Psoas muscle (tissue), 8 donors: ENCODE measurements around the gene DBP. TPM values are rescaled to one million over a fixed set of nuclear protein-coding genes. Genes with fewer than 3 reads are reported as not detected.
A peak's percentile ranks its signal among the peaks of the same experiment; 100 is the strongest.

Experiments
- ATAC-seq, 4 donors: fragments of 200-7000 bp; cut with Tn5 transposase; one replicate each; pipeline ENCODE4 v1.9.1; 2020; ENCODE audit warnings: moderate library complexity in 3 of 4, mild to moderate bottlenecking in 2 of 4
- DNase-seq, 2 donors: peaks; one replicate each; pipeline ENCODE4 v3.0.0-alpha.2; 2020
- H3K27ac ChIP-seq: fragments of 200-600 bp; one replicate; pipeline ENCODE4 v1.8.0; 2022
- H3K27me3 ChIP-seq, 3 donors: fragments of 200-600 bp in 1 of 3; one replicate each; pipeline versions ENCODE4 v1.6.1 to v1.8.0; 2013 to 2022; ENCODE audit warnings: low read length in 2 of 3, mild to moderate bottlenecking in 2 of 3, moderate library complexity in 1 of 3; ENCODE audit not compliant: insufficient read depth in 3 of 3
- H3K36me3 ChIP-seq, 2 donors: fragments of 200-600 bp in 1 of 2; one replicate each; pipeline versions ENCODE4 v1.6.1 to v1.8.0; 2013 to 2022; ENCODE audit warnings: low read depth in 1 of 2, mild to moderate bottlenecking in 1 of 2, moderate library complexity in 1 of 2; ENCODE audit not compliant: insufficient read depth in 1 of 2
- H3K4me1 ChIP-seq: fragments of 200-600 bp; one replicate; pipeline ENCODE4 v1.8.0; 2022
- H3K4me3 ChIP-seq: fragments of 200-600 bp; one replicate; pipeline ENCODE4 v1.8.0; 2022; ENCODE audit warnings: mild to moderate bottlenecking
- H3K9me3 ChIP-seq: fragments of 200-600 bp; one replicate; pipeline ENCODE4 v1.8.0; 2022
- CTCF ChIP-seq: fragments of 200-600 bp; IDR thresholded peaks from one replicate; pipeline ENCODE4 v1.8.0; 2022; ENCODE audit warnings: antibody characterized with exemption
- WGBS, 3 donors: extraction: QIAGEN DNeasy Blood & Tissue Kit; methylation state at CpG; one replicate each; pipeline versions ENCODE4 v1.1.6 to v1.1.7; 2013; 5-methylcytosine and 5-hydroxymethylcytosine counted together
- intact Hi-C, 2 donors: fragments of 100-400 bp; cut with DNase I; formaldehyde crosslinking; loops; one replicate each; pipeline versions ENCODE4 v1.11.0 to v1.14.2; 2022
- polyA plus RNA-seq, 3 donors: library from polyadenylated mRNA; stranded (reverse); fragments of 200-250 nt; gene quantifications; one replicate each; pipeline ENCODE4 v1.2.3, GENCODE V29; 2013
- total RNA-seq, 4 donors: library from RNA; stranded (reverse); fragmentation: NEBNext Ultra II Directional in 2 of 4; extraction: Animal tissue kit (Norgen Biotek cat#: 25700) in 2 of 4; gene quantifications; one replicate each; pipeline versions ENCODE4 v1.2.1 to v1.2.4, GENCODE V29; 2021 to 2023
- donor health status: healthy with polysubstance abuse.
- donor health status: DM: no; HTN: no; CAD: no; lungs with moderate emphysema.
- donor health status: Bipolar disorder and iron deficiency.
- donor health status: healthy.
- donor health status: DM: yes; HTN: yes; CAD: no.
- donor health status: DM: no; HTN: no; CAD: no.
- donor health status: DM: no; HTN: no; CAD: no.
- donor health status: DM: yes; HTN: yes; CAD: no.

The DBP gene
- total and polyA plus RNA-seq, 7 donors, result 2.8 to 14.5 (median 5.8) TPM

- Histone ChIP-seq H3K27me3 (no peaks in the 10 kb centered on the region), H3K9me3 (no peaks in the 10 kb centered on the region), H3K27ac (no peak overlapping the region), H3K4me1 (peaks cover 37% of the 10 kb centered on the region), H3K36me3 (peaks cover 0 to 14% of the 10 kb centered on the region in 2 donors), H3K4me3 (no peak overlapping the region)
- ATAC-seq, result no peak
- no peak for TF ChIP-seq CTCF
- 66 to 81% (median 73%) methylated on average over 17 of the region's 17 CpGs for WGBS, 3 donors
- DNase-seq, result no peak
- intact Hi-C loops, result no loop called here
Observed at GRCh38 chr19:48627865-48628314, 9.3 kb downstream of the DBP start.

GRCh38 chr19:48627201-48627864 is 9.8 kb downstream of the DBP start:
- WGBS, 3 donors, result 58 to 79% (median 68%) methylated on average over 6 of the region's 6 CpGs
- TF ChIP-seq CTCF, result no peak
- no peak for ATAC-seq
- Histone ChIP-seq H3K9me3 (no peaks in the 10 kb centered on the region), H3K4me1 (peaks cover 33% of the 10 kb centered on the region), H3K27ac (no peak overlapping the region), H3K4me3 (no peak overlapping the region), H3K36me3 (peaks cover 0 to 16% of the 10 kb centered on the region in 2 donors), H3K27me3 (no peaks in the 10 kb centered on the region)
- intact Hi-C loops, result no loop called here
- no peak for DNase-seq

GRCh38 chr19:48625891-48626327 is 11.3 kb downstream of the DBP start:
- WGBS, 3 donors, result 88 to 92% (median 91%) methylated on average over 29 to 30 of the region's 30 CpGs
- Histone ChIP-seq H3K27ac (no peak overlapping the region), H3K9me3 (no peaks in the 10 kb centered on the region), H3K4me1 (peaks cover 22% of the 10 kb centered on the region), H3K36me3 (peaks cover 0 to 27% of the 10 kb centered on the region in 2 donors), H3K27me3 (no peaks in the 10 kb centered on the region), H3K4me3 (peak overlapping the region; percentile 75)
- no peak for ATAC-seq
- DNase-seq, result peak in 1 of 2 donors; percentile 67
- TF ChIP-seq CTCF, result no peak
- intact Hi-C loops, result no loop called here

GRCh38 chr19:48624791-48625723 is 12.1 kb downstream of the DBP start:
- Histone ChIP-seq H3K27ac (peak overlapping the region; percentile 70), H3K4me3 (peak overlapping the region; percentile 75), H3K36me3 (peaks cover 0 to 25% of the 10 kb centered on the region in 2 donors), H3K9me3 (no peaks in the 10 kb centered on the region), H3K27me3 (no peaks in the 10 kb centered on the region), H3K4me1 (peaks cover 13% of the 10 kb centered on the region)
- 51 to 58% (median 54%) methylated on average over 20 to 24 of the region's 24 CpGs for WGBS, 3 donors
- DNase-seq (peak in 1 of 2 donors; percentile 55), ATAC-seq (no peak)
- TF ChIP-seq CTCF, result no peak
- intact Hi-C loops, result no loop called here
